Measurements from ENCODE around the gene TRAPPC2. TPM values are rescaled to one million over a fixed set of nuclear protein-coding genes. Genes with fewer than 3 reads are reported as not detected.

TRAPPC2 gene
- total RNA-seq, 1 experiment from 2014 or later = 11.4 TPM

GRCh38 chrX:13662355-13662791 lies 72.0 kb downstream of the TRAPPC2 start:
- no peak for DNase-seq (ENCODE audit: low read depth, low spot score)
- Histone ChIP-seq H3K36me3 (ENCODE audit: control insufficient read depth, insufficient read depth, low read length) (no peaks in the 10 kb centered on the region), H3K27me3 (ENCODE audit: control insufficient read depth, insufficient read depth, low read length) (no peaks in the 10 kb centered on the region), H3K9me3 (ENCODE audit: control insufficient read depth, insufficient read depth, low read depth, low read length) (no peaks in the 10 kb centered on the region), H3K4me3 (ENCODE audit: low read depth in 2 of 2, low read length in 2 of 2) (no peak overlapping the region), H3K27ac (ENCODE audit: low read length) (no peak overlapping the region), H3K4me1 (ENCODE audit: control insufficient read depth, insufficient read depth, low read length) (no peaks in the 10 kb centered on the region)
- BruUV-seq (replicated peaks) = no TSS peak
- in situ Hi-C loops (cut with HindIII; ENCODE audit: low pct_unique_long_range_greater_than_20kb, low sequenced_read_pairs) = no loop called here
- CTCF ChIA-PET = interaction anchor here (0.5 kb wide), 1 partner anchor 367 kb away, joined by 3 read pairs; the partner anchor contains the start of gene GEMIN8
- POLR2A ChIA-PET = no interaction called here
- intact Hi-C loops (cut with micrococcal nuclease; ENCODE audit: unreplicated experiment) = no loop called here
- ATAC-seq = no peak
- TF ChIP-seq SIN3A (IDR thresholded peaks at IDR 0.05; ENCODE audit: borderline replicate concordance, insufficient read depth, low read depth, low read length) (no peak), TCF7L2 (IDR thresholded peaks at IDR 0.05; ENCODE audit: low read depth, low read length) (no peak), CTCF (IDR thresholded peaks at IDR 0.05) (no peak), REST (IDR thresholded peaks at IDR 0.05; ENCODE audit: insufficient read depth in 1 of 2, low read depth in 2 of 2, low read length in 1 of 2) (no peak), POLR2AphosphoS5 (IDR thresholded peaks at IDR 0.05; ENCODE audit: low read depth, low read length) (no peak)

Other genes with a start within 250 kb of the TRAPPC2 start
- gene EGFL6, start 165.0 kb downstream of the TRAPPC2 start, total RNA-seq (2021; ENCODE audit: unreplicated experiment) = not detected
- gene TCEANC, start 81.5 kb downstream of the TRAPPC2 start, total RNA-seq (2021; ENCODE audit: unreplicated experiment) = 0.92 TPM
- gene RAB9A, start 45.5 kb downstream of the TRAPPC2 start, total RNA-seq (2021; ENCODE audit: unreplicated experiment) = 15.3 TPM
- gene OFD1, start 128 bp upstream of the TRAPPC2 start, total RNA-seq (2021; ENCODE audit: unreplicated experiment) = 22.8 TPM
- not detected for gene GPM6B, start 82.5 kb upstream of the TRAPPC2 start, total RNA-seq (2021; ENCODE audit: unreplicated experiment)

All from Panc1 (cell line).